Fibroblast of the aortic adventitia (primary cell): ENCODE data around the gene DMXL2. TPM values are rescaled to one million over a fixed set of nuclear protein-coding genes. Genes with fewer than 3 reads are reported as not detected.

Source experiments
- DNase-seq: peaks from one replicate; pipeline ENCODE4 v3.0.0-alpha.2; 2010; ENCODE audit warnings: low read depth
- H3K4me3 ChIP-seq: 2 replicates; pipeline ENCODE4 v1.5.1; 2011; ENCODE audit warnings: low read depth, mild to moderate bottlenecking, control low read depth, low read length, moderate library complexity
- total RNA-seq: library from RNA; depleted of rRNA; stranded (reverse); fragments of >200 nt; gene quantifications from 2 replicates; pipeline ENCODE4 v1.2.3, GENCODE V29; 2012; ENCODE audit warnings: low replicate concordance
- TF ChIP-seq, protein P1 (sequence below): IDR thresholded peaks from 2 replicates; pipeline ENCODE4 v1.5.1; 2011; ENCODE audit warnings: mild to moderate bottlenecking, low read length, control low read depth, inconsistent platforms; ENCODE audit not compliant: insufficient read depth

The DMXL2 gene
- total RNA-seq, 1 donor = 29.5 TPM

DNA sequence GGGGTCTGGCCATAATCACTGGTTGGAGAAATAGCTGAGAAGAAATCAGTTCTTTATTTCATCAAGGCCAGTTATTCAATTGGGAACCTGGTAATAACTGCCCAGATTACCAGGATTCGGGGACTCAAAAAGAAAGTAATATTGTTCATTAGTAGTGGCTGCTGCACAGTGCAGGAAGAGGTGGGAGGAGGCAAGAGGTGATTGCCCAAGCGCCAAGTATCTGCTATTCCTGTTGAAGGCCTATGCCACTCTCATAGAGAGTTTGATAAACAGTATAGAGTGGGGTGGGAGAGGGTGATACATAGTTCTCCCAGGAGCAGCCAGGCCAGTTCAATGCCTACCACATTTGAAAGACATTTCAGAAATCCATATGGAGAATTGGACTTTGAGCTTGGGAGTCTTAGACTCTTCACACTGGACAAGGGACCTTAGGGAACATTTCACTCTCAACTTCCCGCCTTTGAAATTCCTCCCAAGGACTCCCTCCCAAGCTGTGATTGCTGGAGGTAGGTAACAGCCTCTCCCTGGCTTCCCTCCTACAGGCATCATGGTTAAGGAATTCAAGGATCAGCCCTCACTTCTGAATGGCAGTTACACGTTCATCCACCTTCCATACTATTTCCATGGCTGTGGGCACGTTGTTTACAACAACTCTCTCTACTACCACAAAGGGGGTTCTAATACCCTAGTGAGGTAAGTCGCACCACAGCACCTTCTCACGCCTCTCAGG is 221.4 kb downstream of the DMXL2 start:
- TF ChIP-seq, protein P1, sequence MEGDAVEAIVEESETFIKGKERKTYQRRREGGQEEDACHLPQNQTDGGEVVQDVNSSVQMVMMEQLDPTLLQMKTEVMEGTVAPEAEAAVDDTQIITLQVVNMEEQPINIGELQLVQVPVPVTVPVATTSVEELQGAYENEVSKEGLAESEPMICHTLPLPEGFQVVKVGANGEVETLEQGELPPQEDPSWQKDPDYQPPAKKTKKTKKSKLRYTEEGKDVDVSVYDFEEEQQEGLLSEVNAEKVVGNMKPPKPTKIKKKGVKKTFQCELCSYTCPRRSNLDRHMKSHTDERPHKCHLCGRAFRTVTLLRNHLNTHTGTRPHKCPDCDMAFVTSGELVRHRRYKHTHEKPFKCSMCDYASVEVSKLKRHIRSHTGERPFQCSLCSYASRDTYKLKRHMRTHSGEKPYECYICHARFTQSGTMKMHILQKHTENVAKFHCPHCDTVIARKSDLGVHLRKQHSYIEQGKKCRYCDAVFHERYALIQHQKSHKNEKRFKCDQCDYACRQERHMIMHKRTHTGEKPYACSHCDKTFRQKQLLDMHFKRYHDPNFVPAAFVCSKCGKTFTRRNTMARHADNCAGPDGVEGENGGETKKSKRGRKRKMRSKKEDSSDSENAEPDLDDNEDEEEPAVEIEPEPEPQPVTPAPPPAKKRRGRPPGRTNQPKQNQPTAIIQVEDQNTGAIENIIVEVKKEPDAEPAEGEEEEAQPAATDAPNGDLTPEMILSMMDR = no peak
- no peak overlapping the region for H3K4me3 ChIP-seq
- no peak for DNase-seq

DNA sequence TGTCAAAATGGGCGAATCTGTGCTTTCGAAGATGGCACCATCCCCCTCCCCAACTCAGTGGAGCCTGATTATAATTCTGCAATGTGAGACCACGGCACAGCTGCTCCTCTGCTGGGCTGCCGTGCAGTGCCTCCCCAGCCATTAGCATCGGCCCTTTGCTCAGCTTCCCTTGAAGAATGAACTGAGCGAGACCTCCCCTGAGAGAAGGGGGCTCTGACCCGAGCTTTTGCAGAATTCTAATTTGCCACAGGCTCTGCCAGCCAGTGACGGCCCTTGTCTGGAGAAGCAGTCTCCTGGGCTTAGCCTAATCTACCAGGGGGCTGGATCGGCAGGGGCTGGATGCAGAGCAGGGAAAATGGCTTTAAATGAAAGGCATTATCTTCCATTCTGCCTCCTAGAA is 223.9 kb downstream of the DMXL2 start:
- DNase-seq = no peak
- no peak overlapping the region for H3K4me3 ChIP-seq
- TF ChIP-seq, protein P1 = no peak

Other genes with a start within 250 kb of the DMXL2 start
- not detected in 2 replicates for gene SCG3, start 58.7 kb upstream of the DMXL2 start, total RNA-seq
- 3.1 and 7.6 TPM in 2 replicates for gene LYSMD2, start 114.9 kb upstream of the DMXL2 start, total RNA-seq
- 11.2 and 18.9 TPM in 2 replicates for gene TMOD2, start 128.8 kb upstream of the DMXL2 start, total RNA-seq
- 21.3 and 53.0 TPM in 2 replicates for gene TMOD3, start 206.9 kb upstream of the DMXL2 start, total RNA-seq